ENCODE data around the gene DOCK7. TPM values are rescaled to one million over a fixed set of nuclear protein-coding genes. Genes with fewer than 3 reads are reported as not detected.
A peak's percentile ranks its signal among the peaks of the same experiment; 100 is the strongest.

Gene DOCK7
- total RNA-seq (2014; rRNA removed) (70.1 and 81.4 TPM in 2 replicates), Bru-seq, nascent RNA (percentile 70 among the genes with signal in this experiment), BruChase-seq, experiment 1, labeled RNA remaining after a 6-hour chase (percentile 57 among the genes with signal in this experiment), BruChase-seq, experiment 2, labeled RNA remaining after a 2-hour chase (percentile 68 among the genes with signal in this experiment)
- long read RNA-seq, full-length matches to known transcripts = 11 of 29 reads
- long read RNA-seq, partial matches to known transcripts = 9 of 29 reads
- long read RNA-seq, other reads (novel, unspliced or antisense) = 9 of 29 reads

GRCh38 chr1:62687903-62688686, at the start of gene DOCK7:
Gene DOCK7, minus strand, starts transcription at chr1:62688386. Its CDS starts 122 bp downstream, at chr1:62688264.
- intact Hi-C loops (cut with micrococcal nuclease) = loop anchor here (2.0 to 5.0 kb wide), 2 partner anchors 59 to 156 kb away; no protein-coding TSS in a partner anchor

DNA sequence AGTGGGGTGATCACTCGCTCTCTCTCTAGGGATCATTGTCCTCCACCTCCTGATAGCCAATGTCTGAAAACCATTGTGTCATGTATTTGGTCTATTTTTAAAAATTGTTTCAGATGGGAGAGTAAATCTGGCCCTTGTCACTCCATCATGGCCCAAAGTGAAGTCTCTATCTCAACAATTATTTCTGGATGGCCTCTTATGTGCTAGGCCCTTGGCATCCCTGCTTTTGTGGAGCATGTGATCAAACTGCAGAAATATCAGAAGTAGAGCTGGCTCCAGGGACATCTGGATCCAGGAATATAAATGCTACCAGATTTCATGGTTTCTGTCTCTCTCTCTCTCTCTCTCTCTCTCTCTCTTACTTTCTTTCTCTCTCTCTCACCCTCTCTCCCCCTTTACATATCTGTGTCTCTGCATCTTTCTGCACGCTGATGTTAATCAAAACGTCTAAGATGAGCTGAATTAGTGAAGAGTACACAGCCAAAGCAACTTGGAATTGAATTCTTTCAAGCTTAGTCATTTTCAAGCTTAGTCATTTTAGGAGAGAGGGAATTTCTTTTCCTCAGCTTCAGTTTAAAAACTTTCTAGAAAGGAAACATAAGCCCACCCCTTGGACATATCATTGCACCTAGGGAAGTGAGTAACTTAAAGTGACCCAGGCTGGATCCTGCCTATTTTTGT, 47.4 kb upstream of the DOCK7 start:
- Histone ChIP-seq H3K9ac (ENCODE audit: low read length) (no peak overlapping the region), H4K20me1 (ENCODE audit: low read length) (no peaks in the 10 kb centered on the region), H3K36me3 (ENCODE audit: low read depth, low read length) (no peaks in the 10 kb centered on the region), H3K27ac (ENCODE audit: low read length) (no peak overlapping the region), H3K9me2 (replicated peaks; ENCODE audit: low read length) (no peaks in the 10 kb centered on the region), H3F3A (ENCODE audit: low read length, unreplicated experiment) (no peaks in the 10 kb centered on the region), H3K4me1 (ENCODE audit: insufficient read depth, low read length) (peaks cover 7% of the 10 kb centered on the region), H3K4me3 (ENCODE audit: low read length) (no peak overlapping the region), H2AFZ (ENCODE audit: low read length) (no peak overlapping the region), H3K79me2 (ENCODE audit: low read length) (no peaks in the 10 kb centered on the region), H3K4me2 (ENCODE audit: low read length) (0 out of 2 replicates have a peak overlapping the region, but pooled peaks have one; percentile 1), H3K27me3 (ENCODE audit: low read length) (no peaks in the 10 kb centered on the region), H3K9me3 (ENCODE audit: low read length) (no peaks in the 10 kb centered on the region)
- POLR2A ChIA-PET (ENCODE audit: unreplicated experiment) = interaction anchor here (0.6 to 0.7 kb wide), 2 partner anchors 59 to 234 kb away, joined by 3 to 8 read pairs; no protein-coding TSS in a partner anchor
- TF ChIP-seq EZH2phosphoT487 (IDR thresholded peaks at IDR 0.05; ENCODE audit: borderline replicate concordance, low read length) (no peak), EZH2 (IDR thresholded peaks at IDR 0.05; ENCODE audit: low read length, unreplicated experiment) (no peak)
- TF ChIP-seq, protein P1, sequence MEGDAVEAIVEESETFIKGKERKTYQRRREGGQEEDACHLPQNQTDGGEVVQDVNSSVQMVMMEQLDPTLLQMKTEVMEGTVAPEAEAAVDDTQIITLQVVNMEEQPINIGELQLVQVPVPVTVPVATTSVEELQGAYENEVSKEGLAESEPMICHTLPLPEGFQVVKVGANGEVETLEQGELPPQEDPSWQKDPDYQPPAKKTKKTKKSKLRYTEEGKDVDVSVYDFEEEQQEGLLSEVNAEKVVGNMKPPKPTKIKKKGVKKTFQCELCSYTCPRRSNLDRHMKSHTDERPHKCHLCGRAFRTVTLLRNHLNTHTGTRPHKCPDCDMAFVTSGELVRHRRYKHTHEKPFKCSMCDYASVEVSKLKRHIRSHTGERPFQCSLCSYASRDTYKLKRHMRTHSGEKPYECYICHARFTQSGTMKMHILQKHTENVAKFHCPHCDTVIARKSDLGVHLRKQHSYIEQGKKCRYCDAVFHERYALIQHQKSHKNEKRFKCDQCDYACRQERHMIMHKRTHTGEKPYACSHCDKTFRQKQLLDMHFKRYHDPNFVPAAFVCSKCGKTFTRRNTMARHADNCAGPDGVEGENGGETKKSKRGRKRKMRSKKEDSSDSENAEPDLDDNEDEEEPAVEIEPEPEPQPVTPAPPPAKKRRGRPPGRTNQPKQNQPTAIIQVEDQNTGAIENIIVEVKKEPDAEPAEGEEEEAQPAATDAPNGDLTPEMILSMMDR (conservative IDR thresholded peaks at IDR 0.05; ENCODE audit: low read depth, low read length) = no peak
- DNase-seq (peak; percentile 57), ATAC-seq (peak; percentile 29)
- intact Hi-C loops (cut with micrococcal nuclease) = no loop called here
- CTCF ChIA-PET = no interaction called here
- BruUV-seq (replicated peaks) = no TSS peak

More at GRCh38 chr1:62687903-62688686, at the start of gene DOCK7:
- Histone ChIP-seq H3K4me1 (ENCODE audit: insufficient read depth, low read length) (peaks cover 34% of the 10 kb centered on the region), H3K4me3 (ENCODE audit: low read length) (peak within 1 kb of the TSS; percentile 85), H3K79me2 (ENCODE audit: low read length) (peaks cover 44% of the 10 kb centered on the region), H3K4me2 (ENCODE audit: low read length) (peak within 1 kb of the TSS; percentile 89), H2AFZ (ENCODE audit: low read length) (peak within 1 kb of the TSS; percentile 91), H3K9ac (ENCODE audit: low read length) (peak within 1 kb of the TSS; percentile 78), H3K9me2 (replicated peaks; ENCODE audit: low read length) (no peaks in the 10 kb centered on the region), H4K20me1 (ENCODE audit: low read length) (peaks cover 5% of the 10 kb centered on the region; the same call in 1 of the 2 replicates), H3K27me3 (ENCODE audit: low read length) (no peaks in the 10 kb centered on the region), H3K27ac (ENCODE audit: low read length) (0 out of 2 replicates have a peak within 1 kb of the TSS, but pooled peaks have one; percentile 12), H3K9me3 (ENCODE audit: low read length) (no peaks in the 10 kb centered on the region), H3K36me3 (ENCODE audit: low read depth, low read length) (no peaks in the 10 kb centered on the region), H3F3A (ENCODE audit: low read length, unreplicated experiment) (peaks cover 4% of the 10 kb centered on the region)
- DNase-seq (peak; percentile 74), ATAC-seq (peak; percentile 80)
- TF ChIP-seq EZH2phosphoT487 (IDR thresholded peaks at IDR 0.05; ENCODE audit: borderline replicate concordance, low read length) (no peak), EZH2 (IDR thresholded peaks at IDR 0.05; ENCODE audit: low read length, unreplicated experiment) (no peak)
- TF ChIP-seq, protein P1 (conservative IDR thresholded peaks at IDR 0.05; ENCODE audit: low read depth, low read length) = no peak
- BruUV-seq (replicated peaks) = no TSS peak
- ChIA-PET CTCF (no interaction called here), POLR2A (ENCODE audit: unreplicated experiment) (no interaction called here)
